HepG2 (cell line): Measurements from ENCODE around the gene PLSCR4. TPM values are rescaled to one million over a fixed set of nuclear protein-coding genes. Genes with fewer than 3 reads are reported as not detected.

Experiments
- CEBPB ChIP-seq: IDR thresholded peaks from 2 replicates; pipeline ENCODE4 v1.6.1; 2011; ENCODE audit warnings: low read depth, low read length, improper control_type of control experiment, borderline replicate concordance
- ELF1 ChIP-seq: sonication (generic); formaldehyde crosslinking; IDR thresholded peaks from 2 replicates; pipeline ENCODE4 v1.4.0; 2020; ENCODE audit warnings: missing genetic modification reagents
- GFI1 ChIP-seq: sonication (generic); formaldehyde crosslinking; IDR thresholded peaks from 2 replicates; pipeline ENCODE4 v1.5.0; 2020; ENCODE audit warnings: missing genetic modification reagents, mild to moderate bottlenecking, borderline replicate concordance
- IRF2 ChIP-seq: IDR thresholded peaks from 2 replicates; pipeline ENCODE4 v1.6.1; 2018; ENCODE audit warnings: missing genetic modification reagents, missing compliant biosample characterization
- MXD4 ChIP-seq: IDR thresholded peaks from 2 replicates; pipeline ENCODE4 v1.6.1; 2016; ENCODE audit warnings: mild to moderate bottlenecking, missing biosample characterization, missing genetic modification reagents
- PREB ChIP-seq: sonication (generic); formaldehyde crosslinking; IDR thresholded peaks from 2 replicates; pipeline ENCODE4 v1.4.0; 2020; ENCODE audit warnings: missing genetic modification reagents
- SKIL ChIP-seq: sonication (generic); formaldehyde crosslinking; IDR thresholded peaks from 2 replicates; pipeline ENCODE4 v1.8.0; 2022; ENCODE audit warnings: missing genetic modification reagents, mild to moderate bottlenecking, moderate library complexity, borderline replicate concordance
- TFAP4 ChIP-seq: sonication (generic); IDR thresholded peaks from 2 replicates; pipeline ENCODE4 v1.6.1; 2016; ENCODE audit warnings: low read depth, borderline replicate concordance
- ZBTB39 ChIP-seq: sonication (generic); formaldehyde crosslinking; IDR thresholded peaks from 2 replicates; pipeline ENCODE4 v1.5.0; 2020; ENCODE audit warnings: missing genetic modification reagents
- ZHX2 ChIP-seq, 2 experiments: sonication (generic) in 1 of 2; formaldehyde crosslinking in 1 of 2; IDR thresholded peaks; 2 replicates each; pipeline versions ENCODE4 v1.6.1 to v1.9.0; 2014 to 2022; ENCODE audit warnings: antibody characterized with exemption in 1 of 2, borderline replicate concordance in 1 of 2, inconsistent platforms in 1 of 2, low read depth in 1 of 2, missing genetic modification reagents in 1 of 2
- ZNF160 ChIP-seq: sonication (generic); formaldehyde crosslinking; IDR thresholded peaks from 2 replicates; pipeline ENCODE4 v1.8.0; 2022; ENCODE audit warnings: mild to moderate bottlenecking, inconsistent platforms, missing genetic modification reagents
- ZNF362 ChIP-seq: sonication (generic); formaldehyde crosslinking; IDR thresholded peaks from 2 replicates; pipeline ENCODE4 v1.4.0; 2020; ENCODE audit warnings: missing genetic modification reagents, mild to moderate bottlenecking, borderline replicate concordance
- ZNF44 ChIP-seq: sonication (generic); formaldehyde crosslinking; IDR thresholded peaks from 2 replicates; pipeline ENCODE4 v1.5.1; 2020; ENCODE audit warnings: mild to moderate bottlenecking, missing genetic modification reagents
- ZNF567 ChIP-seq: sonication (generic); formaldehyde crosslinking; IDR thresholded peaks from 2 replicates; pipeline ENCODE4 v1.8.1; 2023; ENCODE audit warnings: mild to moderate bottlenecking, missing genetic modification reagents, borderline replicate concordance
- ZNF615 ChIP-seq: sonication (generic); formaldehyde crosslinking; IDR thresholded peaks from 2 replicates; pipeline ENCODE4 v1.5.0; 2020; ENCODE audit warnings: mild to moderate bottlenecking, missing genetic modification reagents, borderline replicate concordance
- ZNF644 ChIP-seq: IDR thresholded peaks from 2 replicates; pipeline ENCODE4 v1.6.1; 2016; ENCODE audit warnings: low read depth
- polyA plus RNA-seq, 8 experiments: library from polyadenylated mRNA; depleted of rRNA in 3 of 8; stranded (reverse) in 7 of 8; unstranded in 1 of 8; fragments of >200 nt; fragmentation: Illumina TruSeq in 4 of 8; extraction: Trizol in 4 of 8; gene quantifications; 2 replicates each; pipeline versions ENCODE4 v1.2.1 to v1.2.3, GENCODE V29; 2011 to 2016; ENCODE audit warnings: low read depth in 4 of 8, missing spikeins in 1 of 8, mixed read lengths in 1 of 8; ENCODE audit not compliant: insufficient read depth in 1 of 8
- total RNA-seq, 5 experiments: library from RNA; depleted of rRNA; stranded (reverse); fragments of >200 nt; fragmentation: Illumina TruSeq; extraction: Trizol; gene quantifications; 2 replicates each; pipeline ENCODE4 v1.2.3, GENCODE V29; 2016; ENCODE audit warnings: low read depth in 1 of 5

Gene PLSCR4
- total and polyA plus RNA-seq, 2 of the 13 experiments (the other 11 are each of a cell fraction or from before 2014, with no cell fraction given), result 1.5 to 59.0 TPM

- TF ChIP-seq ZHX2 (IDR thresholded peaks at IDR 0.05; ENCODE audit: low read depth), result no peak
- no peak for TF ChIP-seq ZHX2 (CRISPR knock-in tag; IDR thresholded peaks at IDR 0.05; ENCODE audit: borderline replicate concordance)
- no peak for TF ChIP-seq ZNF362
- no peak for TF ChIP-seq ZNF160 (CRISPR knock-in tag)
- no peak for TF ChIP-seq PREB (CRISPR knock-in tag)
- no peak for TF ChIP-seq SKIL (CRISPR knock-in tag)
- TF ChIP-seq ZNF615 (CRISPR knock-in tag), result 0 out of 2 replicates have a peak, but pooled peaks have one; percentile 58
- no peak for TF ChIP-seq ZNF44 (CRISPR knock-in tag)
- TF ChIP-seq ELF1 (CRISPR knock-in tag), result no peak
- TF ChIP-seq ZNF644, result no peak
- TF ChIP-seq MXD4 (CRISPR knock-in tag), result no peak; the same call in 1 of the 2 replicates
- no peak for TF ChIP-seq ZNF567
- no peak for TF ChIP-seq CEBPB
- TF ChIP-seq ZBTB39 (CRISPR knock-in tag), result 0 out of 2 replicates have a peak, but pooled peaks have one; percentile 28
- peak; percentile 83 for TF ChIP-seq GFI1 (CRISPR knock-in tag)
- TF ChIP-seq TFAP4, result no peak
- no peak; the same call in 1 of the 2 replicates for TF ChIP-seq IRF2 (CRISPR knock-in tag)
These were observed 89.3 kb downstream of the PLSCR4 start (continued) for GRCh38 chr3:146161663-146162002.
